Measurements from ENCODE around the gene NFE2L3.

DNA sequence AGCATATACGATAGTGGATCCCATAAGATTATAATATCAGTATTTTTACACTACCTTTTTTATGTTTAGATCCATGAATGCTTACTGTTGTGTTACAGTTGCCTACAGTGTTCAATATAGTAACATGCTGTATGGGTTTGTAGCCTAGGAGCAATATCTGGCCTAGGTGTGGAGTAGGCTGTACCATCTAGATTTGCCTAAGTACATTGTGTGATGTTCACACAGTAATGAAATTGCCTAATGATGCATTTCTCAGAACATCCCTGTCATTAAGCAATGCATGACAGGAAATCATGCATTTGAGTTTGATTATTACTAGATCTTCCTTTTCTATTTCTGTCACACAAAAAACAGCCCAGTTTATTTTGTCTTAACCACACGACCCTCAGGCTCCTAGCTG lies 64.1 kb downstream of the NFE2L3 start:
- TF ChIP-seq POLR2AphosphoS5 (IDR thresholded peaks at IDR 0.05; ENCODE audit: low read depth, low read length) (no peak), POLR2A (IDR thresholded peaks at IDR 0.05; ENCODE audit: low read depth, low read length) (no peak), TAF1 (IDR thresholded peaks at IDR 0.05; ENCODE audit: low read depth, low read length) (no peak), SPI1 (IDR thresholded peaks at IDR 0.05; ENCODE audit: low read depth, low read length) (no peak), PAX5 (IDR thresholded peaks at IDR 0.05; ENCODE audit: insufficient read depth, low read length, severe bottlenecking) (no peak), POU2F2 (IDR thresholded peaks at IDR 0.05; ENCODE audit: low read depth, low read length) (no peak)

Measured in GM12891 (cell line).